ENCODE measurements around the gene RAB31.

Gene RAB31

GRCh38 chr18:9838144-9838877 lies 130.2 kb downstream of the RAB31 start:
- no peak overlapping the region for H2AFZ ChIP-seq (ENCODE audit: low read length)
- H3K4me3 ChIP-seq (ENCODE audit: low read depth, low read length, poor library complexity, severe bottlenecking): no peak overlapping the region
- H3K9ac ChIP-seq (ENCODE audit: low read length): no peak overlapping the region
- H3K4me2 ChIP-seq (ENCODE audit: low read length): no peak overlapping the region
- no peaks in the 10 kb centered on the region for H3K9me2 ChIP-seq (ENCODE audit: low read depth, low read length)
- TF ChIP-seq CTCF (IDR thresholded peaks at IDR 0.05; ENCODE audit: low read length): no peak
- TF ChIP-seq EZH2 (IDR thresholded peaks at IDR 0.05; ENCODE audit: borderline replicate concordance, low read length): no peak
- no peaks in the 10 kb centered on the region for H4K20me1 ChIP-seq (ENCODE audit: insufficient read depth, low read length)
- H3F3A ChIP-seq (ENCODE audit: insufficient read depth, low read length): no peaks in the 10 kb centered on the region
- no peak overlapping the region for H3K27ac ChIP-seq (ENCODE audit: low read depth, low read length, poor library complexity, severe bottlenecking)
- H3K79me2 ChIP-seq (ENCODE audit: insufficient read depth, low read length): no peaks in the 10 kb centered on the region
- no peaks in the 10 kb centered on the region for H3K9me3 ChIP-seq (ENCODE audit: low read length)
- H3K36me3 ChIP-seq (ENCODE audit: insufficient read depth, low read length): no peaks in the 10 kb centered on the region
- no peaks in the 10 kb centered on the region for H3K4me1 ChIP-seq (ENCODE audit: insufficient read depth, low read length, severe bottlenecking)
- H3K27me3 ChIP-seq (ENCODE audit: insufficient read depth, low read length): no peaks in the 10 kb centered on the region

GRCh38 chr18:9839211-9839610 lies 131.1 kb downstream of the RAB31 start:
- Histone ChIP-seq H3K4me1 (ENCODE audit: insufficient read depth, low read length, severe bottlenecking) (no peaks in the 10 kb centered on the region), H2AFZ (ENCODE audit: low read length) (no peak overlapping the region), H3K27ac (ENCODE audit: low read depth, low read length, poor library complexity, severe bottlenecking) (no peak overlapping the region), H4K20me1 (ENCODE audit: insufficient read depth, low read length) (no peaks in the 10 kb centered on the region), H3K4me2 (ENCODE audit: low read length) (no peak overlapping the region), H3K4me3 (ENCODE audit: low read depth, low read length, poor library complexity, severe bottlenecking) (no peak overlapping the region), H3K27me3 (ENCODE audit: insufficient read depth, low read length) (no peaks in the 10 kb centered on the region), H3K9me3 (ENCODE audit: low read length) (no peaks in the 10 kb centered on the region), H3K9ac (ENCODE audit: low read length) (no peak overlapping the region), H3K9me2 (ENCODE audit: low read depth, low read length) (no peaks in the 10 kb centered on the region), H3F3A (ENCODE audit: insufficient read depth, low read length) (no peaks in the 10 kb centered on the region), H3K36me3 (ENCODE audit: insufficient read depth, low read length) (no peaks in the 10 kb centered on the region), H3K79me2 (ENCODE audit: insufficient read depth, low read length) (no peaks in the 10 kb centered on the region)
- TF ChIP-seq EZH2 (IDR thresholded peaks at IDR 0.05; ENCODE audit: borderline replicate concordance, low read length) (no peak), CTCF (IDR thresholded peaks at IDR 0.05; ENCODE audit: low read length) (no peak)

- Histone ChIP-seq H3K4me3 (ENCODE audit: low read depth, low read length, poor library complexity, severe bottlenecking) (no peak overlapping the region), H3K9ac (ENCODE audit: low read length) (no peak overlapping the region)
These were observed 131.8 kb downstream of the RAB31 start for GRCh38 chr18:9839853-9840252.

More at GRCh38 chr18:9839853-9840252, 131.8 kb downstream of the RAB31 start:
- Histone ChIP-seq H3K79me2 (ENCODE audit: insufficient read depth, low read length) (no peaks in the 10 kb centered on the region), H3K27me3 (ENCODE audit: insufficient read depth, low read length) (no peaks in the 10 kb centered on the region), H3K9me2 (ENCODE audit: low read depth, low read length) (no peaks in the 10 kb centered on the region), H2AFZ (ENCODE audit: low read length) (no peak overlapping the region), H4K20me1 (ENCODE audit: insufficient read depth, low read length) (no peaks in the 10 kb centered on the region), H3K4me2 (ENCODE audit: low read length) (no peak overlapping the region), H3K27ac (ENCODE audit: low read depth, low read length, poor library complexity, severe bottlenecking) (no peak overlapping the region), H3F3A (ENCODE audit: insufficient read depth, low read length) (no peaks in the 10 kb centered on the region), H3K9me3 (ENCODE audit: low read length) (no peaks in the 10 kb centered on the region), H3K36me3 (ENCODE audit: insufficient read depth, low read length) (no peaks in the 10 kb centered on the region), H3K4me1 (ENCODE audit: insufficient read depth, low read length, severe bottlenecking) (no peaks in the 10 kb centered on the region)
- no peak for TF ChIP-seq CTCF (IDR thresholded peaks at IDR 0.05; ENCODE audit: low read length)
- TF ChIP-seq EZH2 (IDR thresholded peaks at IDR 0.05; ENCODE audit: borderline replicate concordance, low read length): no peak
